ENCODE measurements around the gene LRP1B.

DNA sequence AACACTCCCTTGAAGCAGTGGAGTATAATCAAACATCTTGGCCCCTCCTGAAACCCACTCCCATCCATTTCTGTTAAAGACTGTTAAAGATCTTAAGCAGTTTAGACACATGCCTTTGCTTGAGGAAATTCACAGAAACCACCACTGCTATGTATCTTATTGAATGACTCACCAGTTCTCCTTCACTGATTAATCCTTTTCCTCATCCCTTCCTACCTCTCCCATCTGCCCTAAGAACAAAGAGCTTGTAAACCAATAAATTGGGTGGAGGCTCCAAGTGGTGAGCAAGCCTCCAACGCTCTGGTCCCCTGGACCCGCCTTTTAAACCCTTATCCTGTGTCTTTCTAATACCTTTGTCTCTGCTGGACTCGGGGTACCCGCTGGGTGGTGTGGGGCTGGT, 746.1 kb downstream of the LRP1B start:
- TF ChIP-seq EZH2 (optimal IDR thresholded peaks at IDR 0.05; ENCODE audit: low read depth, low read length), result no peak
- TF ChIP-seq, protein P1, sequence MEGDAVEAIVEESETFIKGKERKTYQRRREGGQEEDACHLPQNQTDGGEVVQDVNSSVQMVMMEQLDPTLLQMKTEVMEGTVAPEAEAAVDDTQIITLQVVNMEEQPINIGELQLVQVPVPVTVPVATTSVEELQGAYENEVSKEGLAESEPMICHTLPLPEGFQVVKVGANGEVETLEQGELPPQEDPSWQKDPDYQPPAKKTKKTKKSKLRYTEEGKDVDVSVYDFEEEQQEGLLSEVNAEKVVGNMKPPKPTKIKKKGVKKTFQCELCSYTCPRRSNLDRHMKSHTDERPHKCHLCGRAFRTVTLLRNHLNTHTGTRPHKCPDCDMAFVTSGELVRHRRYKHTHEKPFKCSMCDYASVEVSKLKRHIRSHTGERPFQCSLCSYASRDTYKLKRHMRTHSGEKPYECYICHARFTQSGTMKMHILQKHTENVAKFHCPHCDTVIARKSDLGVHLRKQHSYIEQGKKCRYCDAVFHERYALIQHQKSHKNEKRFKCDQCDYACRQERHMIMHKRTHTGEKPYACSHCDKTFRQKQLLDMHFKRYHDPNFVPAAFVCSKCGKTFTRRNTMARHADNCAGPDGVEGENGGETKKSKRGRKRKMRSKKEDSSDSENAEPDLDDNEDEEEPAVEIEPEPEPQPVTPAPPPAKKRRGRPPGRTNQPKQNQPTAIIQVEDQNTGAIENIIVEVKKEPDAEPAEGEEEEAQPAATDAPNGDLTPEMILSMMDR (IDR thresholded peaks at IDR 0.05; ENCODE audit: low read length), result no peak
- TF ChIP-seq EZH2phosphoT487 (IDR thresholded peaks at IDR 0.05; ENCODE audit: low read length), result no peak
